Germinal center (tissue), 1 donor: ENCODE measurements around the gene EPHA2.

Experiments
- DNase-seq: peaks from one replicate; pipeline ENCODE4 v3.0.0; 2012; ENCODE audit warnings: mixed read lengths, low spot score

The EPHA2 gene

GRCh38 chr1:16092097-16092922 lies 63.6 kb downstream of the EPHA2 start:
- DNase-seq, result no peak

GRCh38 chr1:16091296-16091695 lies 64.6 kb downstream of the EPHA2 start:
- DNase-seq, result no peak

- DNase-seq, result no peak
Measured at GRCh38 chr1:16090076-16090826, 65.6 kb downstream of the EPHA2 start.

- no peak for DNase-seq
Measured at GRCh38 chr1:16088996-16089395, 66.9 kb downstream of the EPHA2 start.

GRCh38 chr1:16088351-16088911 lies 67.4 kb downstream of the EPHA2 start:
- no peak for DNase-seq

GRCh38 chr1:16087733-16088132 lies 68.1 kb downstream of the EPHA2 start:
- no peak for DNase-seq

GRCh38 chr1:16085522-16085921 lies 70.3 kb downstream of the EPHA2 start:
- no peak for DNase-seq

- DNase-seq, result no peak
Measured at GRCh38 chr1:16083486-16083885, 72.4 kb downstream of the EPHA2 start.

- DNase-seq, result peak; percentile 63
Measured at GRCh38 chr1:16082283-16083038, 73.4 kb downstream of the EPHA2 start.

- DNase-seq, result no peak
Measured at GRCh38 chr1:16081636-16082035, 74.2 kb downstream of the EPHA2 start.

- DNase-seq, result no peak
Measured at GRCh38 chr1:16080422-16081150, 75.3 kb downstream of the EPHA2 start.

GRCh38 chr1:16078925-16079656 lies 76.8 kb downstream of the EPHA2 start:
- peak; percentile 71 for DNase-seq

GRCh38 chr1:16077406-16078245 lies 78.2 kb downstream of the EPHA2 start:
- DNase-seq, result no peak

- no peak for DNase-seq
Measured at GRCh38 chr1:16076865-16077238, 79.0 kb downstream of the EPHA2 start.

GRCh38 chr1:16076031-16076864 lies 79.6 kb downstream of the EPHA2 start:
- DNase-seq, result no peak

GRCh38 chr1:16075337-16076030 lies 80.4 kb downstream of the EPHA2 start:
- DNase-seq, result no peak
